Neural crest cell (in vitro differentiated cells): ENCODE measurements around the gene IL6. TPM values are rescaled to one million over a fixed set of nuclear protein-coding genes. Genes with fewer than 3 reads are reported as not detected.
"Not testable (repeated sequence)": the region's sequence is repeated elsewhere in the genome, so short reads cannot be mapped to it uniquely, and the experiment has no call there.

Source experiments
- DNase-seq: peaks from one replicate; pipeline ENCODE4 v3.0.0; 2021; ENCODE audit warnings: low read depth, mixed read lengths, low spot score
- H3K27ac Mint-ChIP-seq: one replicate; pipeline ENCODE4 v1.8.0; 2021; ENCODE audit warnings: mild to moderate bottlenecking, mixed read lengths; ENCODE audit not compliant: unreplicated experiment
- H3K27me3 Mint-ChIP-seq: 2 replicates; pipeline ENCODE4 v1.8.0; 2021; ENCODE audit warnings: low read depth, mild to moderate bottlenecking, mixed read lengths
- H3K36me3 Mint-ChIP-seq: 2 replicates; pipeline ENCODE4 v1.8.0; 2021; ENCODE audit warnings: low read depth, mild to moderate bottlenecking, mixed read lengths
- H3K4me1 Mint-ChIP-seq: 2 replicates; pipeline ENCODE4 v1.8.0; 2021; ENCODE audit warnings: mixed read lengths
- H3K4me3 Mint-ChIP-seq: one replicate; pipeline ENCODE4 v1.8.0; 2021; ENCODE audit warnings: mild to moderate bottlenecking, mixed read lengths
- H3K9me3 Mint-ChIP-seq: 2 replicates; pipeline ENCODE4 v1.8.0; 2021; ENCODE audit warnings: mixed read lengths
- CTCF ChIP-seq: fragments of 200-600 bp; sonication (generic); conservative IDR thresholded peaks from 2 replicates; pipeline ENCODE4 v1.5.0; 2021; ENCODE audit warnings: antibody characterized with exemption, mild to moderate bottlenecking
- total RNA-seq: library from RNA; stranded (reverse); gene quantifications from 2 replicates; pipeline ENCODE4 v1.2.1, GENCODE V29; 2021

IL6 gene
- total RNA-seq, 1 donor from 2014 or later: not detected

DNA sequence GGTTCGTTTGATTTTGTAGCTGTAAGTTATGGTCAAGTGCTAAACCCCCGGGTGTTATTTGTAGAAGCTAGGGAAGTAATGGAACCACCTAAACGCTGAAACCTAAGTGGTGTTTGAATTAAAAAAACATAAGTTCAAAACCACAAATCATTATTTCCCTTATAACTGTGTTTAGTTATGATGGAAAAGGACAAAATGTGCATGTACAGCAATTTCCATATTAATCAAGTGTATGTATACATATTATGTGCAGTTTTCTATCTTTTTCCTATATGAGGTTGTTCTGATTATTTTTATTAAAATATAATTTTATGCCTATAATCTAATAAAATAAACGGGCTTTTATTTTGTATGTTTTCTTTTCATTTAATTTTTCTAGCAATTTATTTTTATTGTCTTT, 45.9 kb downstream of the IL6 start:
- H3K4me1 Mint-ChIP-seq: no peaks in the 10 kb centered on the region
- no peak for TF ChIP-seq CTCF
- DNase-seq: no peak
- H3K27me3 Mint-ChIP-seq: no peaks in the 10 kb centered on the region
- no peak overlapping the region for H3K27ac Mint-ChIP-seq
- H3K9me3 Mint-ChIP-seq: peaks cover 6% of the 10 kb centered on the region
- no peak overlapping the region for H3K4me3 Mint-ChIP-seq
- no peaks in the 10 kb centered on the region for H3K36me3 Mint-ChIP-seq

DNA sequence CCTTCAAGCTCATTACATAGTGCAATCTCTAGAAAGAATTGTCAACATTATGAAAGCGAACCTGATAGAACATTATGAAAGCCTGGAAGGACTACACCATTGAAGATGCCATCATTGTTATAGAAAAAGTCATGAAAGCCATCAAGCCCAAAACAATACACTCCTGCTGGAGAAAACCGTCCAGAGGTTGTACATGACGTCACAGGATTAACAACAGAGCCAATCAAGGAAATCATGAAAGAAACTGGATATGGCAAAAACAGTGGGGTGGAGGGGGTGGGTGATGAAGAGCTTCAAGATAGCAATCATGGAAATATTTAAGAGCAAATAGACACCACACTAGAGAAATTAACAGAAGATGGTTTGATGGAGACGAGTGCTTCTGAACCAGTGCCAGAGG, 50.0 kb downstream of the IL6 start:
- Mint-ChIP-seq H3K4me3 (no peak overlapping the region), H3K4me1 (no peaks in the 10 kb centered on the region), H3K27me3 (no peaks in the 10 kb centered on the region), H3K27ac (no peak overlapping the region), H3K36me3 (no peaks in the 10 kb centered on the region), H3K9me3 (peaks cover 2% of the 10 kb centered on the region)
- TF ChIP-seq CTCF: no peak
- DNase-seq: no peak

DNA sequence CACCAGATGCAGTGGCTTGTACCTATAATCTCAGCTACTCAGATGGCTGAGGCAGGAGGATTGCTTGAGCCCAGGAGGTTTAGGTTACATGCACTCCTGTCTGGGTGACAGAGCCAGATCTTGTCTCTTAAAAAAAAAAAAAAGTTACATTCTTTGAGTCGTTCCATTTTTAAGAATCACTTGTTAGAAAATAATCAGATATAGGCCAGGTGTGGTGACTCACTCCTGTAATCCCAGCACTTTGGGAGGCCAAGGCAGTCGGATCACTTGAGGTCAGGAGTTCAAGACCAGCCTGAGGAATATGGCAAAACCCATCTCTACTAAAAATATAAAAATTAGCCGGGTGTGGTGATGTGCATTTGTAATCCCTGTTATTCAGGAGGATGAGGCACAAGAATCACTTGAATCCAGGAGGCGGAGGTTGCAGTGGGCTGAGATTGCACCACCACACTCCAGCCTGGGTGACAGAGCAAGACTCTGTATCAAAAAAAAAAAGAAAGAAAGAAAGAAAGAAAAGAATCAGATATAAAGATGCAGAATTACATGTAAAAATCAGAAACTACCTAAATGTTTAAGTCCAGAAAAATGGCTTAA, 52.8 kb downstream of the IL6 start:
- H3K27me3 Mint-ChIP-seq, DNase-seq, H3K36me3 Mint-ChIP-seq, H3K4me1 Mint-ChIP-seq, H3K9me3 Mint-ChIP-seq, H3K4me3 Mint-ChIP-seq, H3K27ac Mint-ChIP-seq: not testable (repeated sequence)

DNA sequence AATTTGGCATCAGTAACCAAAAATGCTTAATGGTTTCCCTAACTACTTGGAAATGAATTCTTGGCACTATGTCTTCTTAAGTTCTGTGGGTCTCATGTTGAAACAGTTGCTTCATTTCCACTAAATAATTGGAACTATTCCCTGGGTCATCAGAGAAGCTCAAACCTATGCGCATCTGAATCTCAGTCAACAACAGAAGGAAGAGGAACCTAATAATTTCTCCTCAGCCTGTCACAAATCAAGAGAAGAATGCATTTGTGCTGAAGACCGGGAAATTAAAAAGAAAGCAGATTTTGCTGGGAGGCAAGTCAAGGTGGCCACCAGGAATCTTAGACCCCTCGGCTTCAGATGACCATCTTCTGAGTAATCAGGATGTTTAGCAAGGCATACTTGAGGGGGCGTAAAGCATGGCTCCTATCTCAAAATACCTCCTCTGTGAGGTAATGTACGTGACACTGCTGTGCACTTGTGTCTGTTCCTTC, 54.3 kb downstream of the IL6 start:
- DNase-seq: no peak
- H3K36me3 Mint-ChIP-seq: no peaks in the 10 kb centered on the region
- no peak overlapping the region for H3K4me3 Mint-ChIP-seq
- H3K27me3 Mint-ChIP-seq: no peaks in the 10 kb centered on the region
- H3K9me3 Mint-ChIP-seq: peaks cover 2% of the 10 kb centered on the region
- TF ChIP-seq CTCF: no peak
- no peaks in the 10 kb centered on the region for H3K4me1 Mint-ChIP-seq
- no peak overlapping the region for H3K27ac Mint-ChIP-seq

Other genes with a start within 250 kb of the IL6 start
- gene STEAP1B, start 227.0 kb upstream of the IL6 start, total RNA-seq: 9.5 and 10.8 TPM in 2 replicates
- 162 and 179 TPM in 2 replicates for gene TOMM7, start 95.6 kb downstream of the IL6 start, total RNA-seq